GM12878 (cell line): ENCODE measurements around the gene OXT. TPM values are rescaled to one million over a fixed set of nuclear protein-coding genes. Genes with fewer than 3 reads are reported as not detected.
A peak's percentile ranks its signal among the peaks of the same experiment; 100 is the strongest.

ENCODE experiments used
- BCL11A ChIP-seq: IDR thresholded peaks from 2 replicates; pipeline ENCODE4 v1.6.1; 2011; ENCODE audit warnings: low read depth, low read length
- ETV6 ChIP-seq, 2 experiments: fragments of 450-650 bp in 1 of 2; IDR thresholded peaks in 1 of 2; conservative IDR thresholded peaks in 1 of 2; 2 replicates each; pipeline ENCODE4 v1.6.1; 2014; ENCODE audit warnings: antibody characterized with exemption in 1 of 2, borderline replicate concordance in 1 of 2, low read depth in 1 of 2, mild to moderate bottlenecking in 1 of 2, moderate library complexity in 1 of 2
- FOXM1 ChIP-seq: IDR thresholded peaks from 2 replicates; pipeline ENCODE4 v1.6.1; 2012; ENCODE audit warnings: low read depth, mild to moderate bottlenecking, inconsistent platforms, low read length, moderate library complexity
- GATAD2B ChIP-seq: fragments of 450-650 bp; conservative IDR thresholded peaks from 2 replicates; pipeline ENCODE4 v1.6.1; 2017; ENCODE audit warnings: low read depth, mild to moderate bottlenecking, moderate library complexity
- MEF2B ChIP-seq: fragments of 450-650 bp; IDR thresholded peaks from 2 replicates; pipeline ENCODE4 v1.6.1; 2018; ENCODE audit warnings: mild to moderate bottlenecking, moderate library complexity; ENCODE audit not compliant: partially characterized antibody, poor library complexity, severe bottlenecking
- NFIC ChIP-seq: IDR thresholded peaks from 2 replicates; pipeline ENCODE4 v1.6.1; 2012; ENCODE audit warnings: low read depth, mild to moderate bottlenecking, inconsistent platforms, low read length, moderate library complexity
- NR2C1 ChIP-seq: fragments of 450-650 bp; IDR thresholded peaks from 2 replicates; pipeline ENCODE4 v1.6.1; 2017; ENCODE audit warnings: antibody characterized with exemption, mild to moderate bottlenecking, moderate library complexity
- SIX5 ChIP-seq: IDR thresholded peaks from 2 replicates; pipeline ENCODE4 v1.6.1; 2011; ENCODE audit warnings: mild to moderate bottlenecking, low read depth, low read length, moderate library complexity; ENCODE audit not compliant: severe bottlenecking
- SP1 ChIP-seq: IDR thresholded peaks from one replicate; pipeline ENCODE4 v1.6.1; 2011; ENCODE audit warnings: low read depth, low read length
- TARDBP ChIP-seq: IDR thresholded peaks from 2 replicates; pipeline ENCODE4 v1.6.1; 2016; ENCODE audit warnings: borderline replicate concordance
- polyA plus RNA-seq, 11 experiments: library from polyadenylated mRNA; depleted of rRNA in 4 of 11; unstranded in 6 of 11; stranded (reverse) in 5 of 11; fragments of >200 nt; fragmentation: Nextera tagmentation in 4 of 11; fragmentation: Illumina TruSeq in 1 of 11; extraction: Ambion mirVana in 4 of 11; extraction: Trizol in 1 of 11; gene quantifications; 1 replicate in 1 of 11; 2 replicates in 10 of 11; pipeline versions ENCODE4 v1.2.1 to v1.2.3, GENCODE V29; 2011 to 2016; ENCODE audit warnings: inconsistent platforms in 2 of 11, missing spikeins in 2 of 11, low read depth in 1 of 11
- total RNA-seq, 4 experiments: library from RNA; depleted of rRNA in 3 of 4; stranded (reverse); fragments of >200 nt in 3 of 4; fragmentation: Illumina TruSeq in 1 of 4; extraction: Trizol in 1 of 4; gene quantifications; 2 replicates each; pipeline versions ENCODE4 v1.2.1 to v1.2.3, GENCODE V29; 2013 to 2021
- TF ChIP-seq, protein P1 (sequence below): fragments of 450-650 bp; IDR thresholded peaks from 2 replicates; pipeline ENCODE4 v1.6.1; 2017; ENCODE audit warnings: mild to moderate bottlenecking, moderate library complexity
- TF ChIP-seq, protein P2 (sequence below), 3 experiments: IDR thresholded peaks in 2 of 3; conservative IDR thresholded peaks in 1 of 3; 2 replicates each; pipeline ENCODE4 v1.5.1; 2011; ENCODE audit warnings: low read depth in 3 of 3, low read length in 3 of 3, mild to moderate bottlenecking in 3 of 3, control low read depth in 2 of 3, moderate library complexity in 2 of 3, inconsistent platforms in 1 of 3, mixed read lengths in 1 of 3; ENCODE audit not compliant: control insufficient read depth in 2 of 3, insufficient read depth in 1 of 3; ENCODE audit errors: extremely low read depth in 1 of 3
- TF ChIP-seq, protein P3 (sequence below): fragments of 450-650 bp; IDR thresholded peaks from 2 replicates; pipeline ENCODE4 v1.6.1; 2017; ENCODE audit warnings: antibody characterized with exemption, mild to moderate bottlenecking, moderate library complexity
- TF ChIP-seq, protein P4 (sequence below): fragments of 450-650 bp; IDR thresholded peaks from 2 replicates; pipeline ENCODE4 v1.6.1; 2016; ENCODE audit warnings: mild to moderate bottlenecking, moderate library complexity, borderline replicate concordance

The OXT gene
- total and polyA plus RNA-seq, 10 of the 15 experiments (the other 5 are each of a cell fraction or from before 2014, with no cell fraction given) = not detected

DNA sequence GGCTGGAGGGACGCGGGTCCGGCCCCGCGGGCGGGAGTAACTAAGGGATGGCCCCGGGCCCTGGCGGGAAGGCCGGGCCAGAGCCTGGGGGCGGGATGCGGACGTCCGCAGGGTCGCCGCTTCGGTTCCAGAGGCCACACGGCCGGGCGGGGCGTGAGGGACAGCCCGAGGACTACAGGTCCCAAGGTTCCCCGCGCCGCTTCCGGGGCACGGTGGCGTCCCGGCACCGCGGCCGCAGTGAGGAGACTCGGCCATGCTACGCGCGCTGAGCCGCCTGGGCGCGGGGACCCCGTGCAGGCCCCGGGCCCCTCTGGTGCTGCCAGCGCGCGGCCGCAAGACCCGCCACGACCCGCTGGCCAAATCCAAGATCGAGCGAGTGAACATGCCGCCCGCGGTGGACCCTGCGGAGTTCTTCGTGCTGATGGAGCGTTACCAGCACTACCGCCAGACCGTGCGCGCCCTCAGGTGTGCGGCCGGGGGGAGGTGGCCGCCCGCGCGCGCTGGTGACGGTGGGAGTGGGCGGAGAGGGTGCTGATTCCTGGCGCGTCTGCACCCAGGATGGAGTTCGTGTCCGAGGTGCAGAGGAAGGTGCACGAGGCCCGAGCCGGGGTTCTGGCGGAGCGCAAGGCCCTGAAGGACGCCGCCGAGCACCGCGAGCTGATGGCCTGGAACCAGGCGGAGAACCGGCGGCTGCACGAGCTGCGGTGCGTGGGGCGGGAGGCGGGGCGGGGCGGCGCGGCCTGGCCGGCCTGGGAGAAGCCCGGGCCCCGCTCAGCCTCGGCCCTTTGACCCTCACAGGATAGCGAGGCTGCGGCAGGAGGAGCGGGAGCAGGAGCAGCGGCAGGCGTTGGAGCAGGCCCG, 25.4 kb upstream of the OXT start, which contains the start of gene MRPS26 (continued):
- no peak for TF ChIP-seq TARDBP
- TF ChIP-seq NR2C1 = peak; percentile 92
- no peak for TF ChIP-seq ETV6 (conservative IDR thresholded peaks at IDR 0.05 in 1 of 2, IDR thresholded peaks at IDR 0.05 in 1 of 2; ENCODE audit: borderline replicate concordance in 1 of 2, low read depth in 1 of 2)
- TF ChIP-seq, protein P1, sequence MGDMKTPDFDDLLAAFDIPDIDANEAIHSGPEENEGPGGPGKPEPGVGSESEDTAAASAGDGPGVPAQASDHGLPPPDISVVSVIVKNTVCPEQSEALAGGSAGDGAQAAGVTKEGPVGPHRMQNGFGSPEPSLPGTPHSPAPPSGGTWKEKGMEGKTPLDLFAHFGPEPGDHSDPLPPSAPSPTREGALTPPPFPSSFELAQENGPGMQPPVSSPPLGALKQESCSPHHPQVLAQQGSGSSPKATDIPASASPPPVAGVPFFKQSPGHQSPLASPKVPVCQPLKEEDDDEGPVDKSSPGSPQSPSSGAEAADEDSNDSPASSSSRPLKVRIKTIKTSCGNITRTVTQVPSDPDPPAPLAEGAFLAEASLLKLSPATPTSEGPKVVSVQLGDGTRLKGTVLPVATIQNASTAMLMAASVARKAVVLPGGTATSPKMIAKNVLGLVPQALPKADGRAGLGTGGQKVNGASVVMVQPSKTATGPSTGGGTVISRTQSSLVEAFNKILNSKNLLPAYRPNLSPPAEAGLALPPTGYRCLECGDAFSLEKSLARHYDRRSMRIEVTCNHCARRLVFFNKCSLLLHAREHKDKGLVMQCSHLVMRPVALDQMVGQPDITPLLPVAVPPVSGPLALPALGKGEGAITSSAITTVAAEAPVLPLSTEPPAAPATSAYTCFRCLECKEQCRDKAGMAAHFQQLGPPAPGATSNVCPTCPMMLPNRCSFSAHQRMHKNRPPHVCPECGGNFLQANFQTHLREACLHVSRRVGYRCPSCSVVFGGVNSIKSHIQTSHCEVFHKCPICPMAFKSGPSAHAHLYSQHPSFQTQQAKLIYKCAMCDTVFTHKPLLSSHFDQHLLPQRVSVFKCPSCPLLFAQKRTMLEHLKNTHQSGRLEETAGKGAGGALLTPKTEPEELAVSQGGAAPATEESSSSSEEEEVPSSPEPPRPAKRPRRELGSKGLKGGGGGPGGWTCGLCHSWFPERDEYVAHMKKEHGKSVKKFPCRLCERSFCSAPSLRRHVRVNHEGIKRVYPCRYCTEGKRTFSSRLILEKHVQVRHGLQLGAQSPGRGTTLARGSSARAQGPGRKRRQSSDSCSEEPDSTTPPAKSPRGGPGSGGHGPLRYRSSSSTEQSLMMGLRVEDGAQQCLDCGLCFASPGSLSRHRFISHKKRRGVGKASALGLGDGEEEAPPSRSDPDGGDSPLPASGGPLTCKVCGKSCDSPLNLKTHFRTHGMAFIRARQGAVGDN = peak; percentile 55; the same call in 1 of the 2 replicates
- no peak for TF ChIP-seq BCL11A
- no peak for TF ChIP-seq MEF2B
- TF ChIP-seq SIX5 = peak; percentile 80
- TF ChIP-seq SP1 = no peak
- TF ChIP-seq, protein P2, sequence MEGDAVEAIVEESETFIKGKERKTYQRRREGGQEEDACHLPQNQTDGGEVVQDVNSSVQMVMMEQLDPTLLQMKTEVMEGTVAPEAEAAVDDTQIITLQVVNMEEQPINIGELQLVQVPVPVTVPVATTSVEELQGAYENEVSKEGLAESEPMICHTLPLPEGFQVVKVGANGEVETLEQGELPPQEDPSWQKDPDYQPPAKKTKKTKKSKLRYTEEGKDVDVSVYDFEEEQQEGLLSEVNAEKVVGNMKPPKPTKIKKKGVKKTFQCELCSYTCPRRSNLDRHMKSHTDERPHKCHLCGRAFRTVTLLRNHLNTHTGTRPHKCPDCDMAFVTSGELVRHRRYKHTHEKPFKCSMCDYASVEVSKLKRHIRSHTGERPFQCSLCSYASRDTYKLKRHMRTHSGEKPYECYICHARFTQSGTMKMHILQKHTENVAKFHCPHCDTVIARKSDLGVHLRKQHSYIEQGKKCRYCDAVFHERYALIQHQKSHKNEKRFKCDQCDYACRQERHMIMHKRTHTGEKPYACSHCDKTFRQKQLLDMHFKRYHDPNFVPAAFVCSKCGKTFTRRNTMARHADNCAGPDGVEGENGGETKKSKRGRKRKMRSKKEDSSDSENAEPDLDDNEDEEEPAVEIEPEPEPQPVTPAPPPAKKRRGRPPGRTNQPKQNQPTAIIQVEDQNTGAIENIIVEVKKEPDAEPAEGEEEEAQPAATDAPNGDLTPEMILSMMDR (IDR thresholded peaks at IDR 0.05 in 2 of 3, conservative IDR thresholded peaks at IDR 0.05 in 1 of 3; ENCODE audit: control insufficient read depth in 2 of 3, extremely low read depth in 1 of 3, insufficient read depth in 1 of 3, low read depth in 3 of 3, low read length in 3 of 3) = no peak
- TF ChIP-seq, protein P3, sequence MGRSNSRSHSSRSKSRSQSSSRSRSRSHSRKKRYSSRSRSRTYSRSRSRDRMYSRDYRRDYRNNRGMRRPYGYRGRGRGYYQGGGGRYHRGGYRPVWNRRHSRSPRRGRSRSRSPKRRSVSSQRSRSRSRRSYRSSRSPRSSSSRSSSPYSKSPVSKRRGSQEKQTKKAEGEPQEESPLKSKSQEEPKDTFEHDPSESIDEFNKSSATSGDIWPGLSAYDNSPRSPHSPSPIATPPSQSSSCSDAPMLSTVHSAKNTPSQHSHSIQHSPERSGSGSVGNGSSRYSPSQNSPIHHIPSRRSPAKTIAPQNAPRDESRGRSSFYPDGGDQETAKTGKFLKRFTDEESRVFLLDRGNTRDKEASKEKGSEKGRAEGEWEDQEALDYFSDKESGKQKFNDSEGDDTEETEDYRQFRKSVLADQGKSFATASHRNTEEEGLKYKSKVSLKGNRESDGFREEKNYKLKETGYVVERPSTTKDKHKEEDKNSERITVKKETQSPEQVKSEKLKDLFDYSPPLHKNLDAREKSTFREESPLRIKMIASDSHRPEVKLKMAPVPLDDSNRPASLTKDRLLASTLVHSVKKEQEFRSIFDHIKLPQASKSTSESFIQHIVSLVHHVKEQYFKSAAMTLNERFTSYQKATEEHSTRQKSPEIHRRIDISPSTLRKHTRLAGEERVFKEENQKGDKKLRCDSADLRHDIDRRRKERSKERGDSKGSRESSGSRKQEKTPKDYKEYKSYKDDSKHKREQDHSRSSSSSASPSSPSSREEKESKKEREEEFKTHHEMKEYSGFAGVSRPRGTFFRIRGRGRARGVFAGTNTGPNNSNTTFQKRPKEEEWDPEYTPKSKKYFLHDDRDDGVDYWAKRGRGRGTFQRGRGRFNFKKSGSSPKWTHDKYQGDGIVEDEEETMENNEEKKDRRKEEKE = no peak
- TF ChIP-seq, protein P4, sequence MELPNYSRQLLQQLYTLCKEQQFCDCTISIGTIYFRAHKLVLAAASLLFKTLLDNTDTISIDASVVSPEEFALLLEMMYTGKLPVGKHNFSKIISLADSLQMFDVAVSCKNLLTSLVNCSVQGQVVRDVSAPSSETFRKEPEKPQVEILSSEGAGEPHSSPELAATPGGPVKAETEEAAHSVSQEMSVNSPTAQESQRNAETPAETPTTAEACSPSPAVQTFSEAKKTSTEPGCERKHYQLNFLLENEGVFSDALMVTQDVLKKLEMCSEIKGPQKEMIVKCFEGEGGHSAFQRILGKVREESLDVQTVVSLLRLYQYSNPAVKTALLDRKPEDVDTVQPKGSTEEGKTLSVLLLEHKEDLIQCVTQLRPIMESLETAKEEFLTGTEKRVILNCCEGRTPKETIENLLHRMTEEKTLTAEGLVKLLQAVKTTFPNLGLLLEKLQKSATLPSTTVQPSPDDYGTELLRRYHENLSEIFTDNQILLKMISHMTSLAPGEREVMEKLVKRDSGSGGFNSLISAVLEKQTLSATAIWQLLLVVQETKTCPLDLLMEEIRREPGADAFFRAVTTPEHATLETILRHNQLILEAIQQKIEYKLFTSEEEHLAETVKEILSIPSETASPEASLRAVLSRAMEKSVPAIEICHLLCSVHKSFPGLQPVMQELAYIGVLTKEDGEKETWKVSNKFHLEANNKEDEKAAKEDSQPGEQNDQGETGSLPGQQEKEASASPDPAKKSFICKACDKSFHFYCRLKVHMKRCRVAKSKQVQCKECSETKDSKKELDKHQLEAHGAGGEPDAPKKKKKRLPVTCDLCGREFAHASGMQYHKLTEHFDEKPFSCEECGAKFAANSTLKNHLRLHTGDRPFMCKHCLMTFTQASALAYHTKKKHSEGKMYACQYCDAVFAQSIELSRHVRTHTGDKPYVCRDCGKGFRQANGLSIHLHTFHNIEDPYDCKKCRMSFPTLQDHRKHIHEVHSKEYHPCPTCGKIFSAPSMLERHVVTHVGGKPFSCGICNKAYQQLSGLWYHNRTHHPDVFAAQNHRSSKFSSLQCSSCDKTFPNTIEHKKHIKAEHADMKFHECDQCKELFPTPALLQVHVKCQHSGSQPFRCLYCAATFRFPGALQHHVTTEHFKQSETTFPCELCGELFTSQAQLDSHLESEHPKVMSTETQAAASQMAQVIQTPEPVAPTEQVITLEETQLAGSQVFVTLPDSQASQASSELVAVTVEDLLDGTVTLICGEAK = peak; percentile 51; the same call in 1 of the 2 replicates
- no peak for TF ChIP-seq FOXM1
- peak; percentile 97 for TF ChIP-seq GATAD2B
- TF ChIP-seq NFIC = no peak
